ENCODE results near the gene NCKAP5.

The NCKAP5 gene

DNA sequence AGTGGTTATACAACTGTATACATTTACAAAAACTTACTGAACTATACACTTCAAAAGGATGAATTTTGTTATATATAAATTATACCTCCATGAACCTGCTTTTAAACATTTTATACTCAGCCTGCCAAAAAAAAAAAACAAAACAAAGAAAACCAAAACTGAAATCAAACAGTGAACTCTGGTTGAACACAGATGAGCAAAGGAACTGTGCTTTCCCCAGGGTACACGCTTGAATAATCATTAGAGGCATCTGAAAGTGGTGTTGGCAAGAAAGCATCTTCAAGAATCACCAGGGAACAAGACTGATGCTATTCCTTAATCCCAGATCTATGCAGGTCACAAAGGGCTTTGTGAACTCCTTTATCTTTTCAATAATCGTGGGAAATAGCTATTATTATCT lies 821.2 kb downstream of the NCKAP5 start:
- TF ChIP-seq, protein P1, sequence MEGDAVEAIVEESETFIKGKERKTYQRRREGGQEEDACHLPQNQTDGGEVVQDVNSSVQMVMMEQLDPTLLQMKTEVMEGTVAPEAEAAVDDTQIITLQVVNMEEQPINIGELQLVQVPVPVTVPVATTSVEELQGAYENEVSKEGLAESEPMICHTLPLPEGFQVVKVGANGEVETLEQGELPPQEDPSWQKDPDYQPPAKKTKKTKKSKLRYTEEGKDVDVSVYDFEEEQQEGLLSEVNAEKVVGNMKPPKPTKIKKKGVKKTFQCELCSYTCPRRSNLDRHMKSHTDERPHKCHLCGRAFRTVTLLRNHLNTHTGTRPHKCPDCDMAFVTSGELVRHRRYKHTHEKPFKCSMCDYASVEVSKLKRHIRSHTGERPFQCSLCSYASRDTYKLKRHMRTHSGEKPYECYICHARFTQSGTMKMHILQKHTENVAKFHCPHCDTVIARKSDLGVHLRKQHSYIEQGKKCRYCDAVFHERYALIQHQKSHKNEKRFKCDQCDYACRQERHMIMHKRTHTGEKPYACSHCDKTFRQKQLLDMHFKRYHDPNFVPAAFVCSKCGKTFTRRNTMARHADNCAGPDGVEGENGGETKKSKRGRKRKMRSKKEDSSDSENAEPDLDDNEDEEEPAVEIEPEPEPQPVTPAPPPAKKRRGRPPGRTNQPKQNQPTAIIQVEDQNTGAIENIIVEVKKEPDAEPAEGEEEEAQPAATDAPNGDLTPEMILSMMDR (IDR thresholded peaks at IDR 0.05; ENCODE audit: extremely low read depth, insufficient read depth, missing control alignments), result no peak
- peak; percentile 12 for DNase-seq (ENCODE audit: low spot score)
- in situ Hi-C loops (cut with MboI; ENCODE audit: low pct_unique_long_range_greater_than_20kb, low sequenced_read_pairs, unreplicated experiment), result no loop called here

GRCh38 chr2:132741754-132742153 lies 826.5 kb downstream of the NCKAP5 start:
- TF ChIP-seq, protein P1 (IDR thresholded peaks at IDR 0.05; ENCODE audit: extremely low read depth, insufficient read depth, missing control alignments), result no peak
- DNase-seq (ENCODE audit: low spot score), result no peak
- in situ Hi-C loops (cut with MboI; ENCODE audit: low pct_unique_long_range_greater_than_20kb, low sequenced_read_pairs, unreplicated experiment), result no loop called here

DNA sequence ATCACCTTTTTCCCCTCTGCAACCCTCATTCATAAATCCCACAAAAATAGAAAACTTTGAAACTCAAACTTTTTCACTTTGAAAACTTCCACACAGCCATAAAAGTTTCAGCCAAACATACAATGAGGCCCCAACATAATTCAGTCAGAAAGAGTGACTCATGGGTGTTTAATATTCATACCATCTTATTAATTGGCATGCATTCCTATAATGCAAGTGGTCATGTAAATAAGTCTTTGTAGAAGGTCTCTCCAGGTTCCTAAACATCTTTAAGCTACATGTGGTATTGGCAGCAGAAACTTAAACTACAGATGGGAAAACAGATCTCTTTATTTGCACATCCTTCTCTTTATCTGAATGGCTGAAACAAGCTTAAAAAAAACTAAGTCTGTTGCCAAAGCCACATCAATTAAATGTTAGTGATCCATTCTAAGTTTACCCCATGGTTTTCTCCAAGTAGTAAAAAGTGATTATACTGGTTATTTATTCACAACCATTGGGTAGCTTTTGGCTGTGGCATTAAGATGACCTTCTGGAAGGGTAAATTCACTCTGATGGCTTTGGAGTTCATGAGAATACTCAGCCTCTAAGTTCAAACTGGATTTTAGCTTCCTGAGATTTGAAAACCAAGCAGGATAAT lies 828.1 kb downstream of the NCKAP5 start:
- TF ChIP-seq, protein P1 (IDR thresholded peaks at IDR 0.05; ENCODE audit: extremely low read depth, insufficient read depth, missing control alignments), result no peak
- in situ Hi-C loops (cut with MboI; ENCODE audit: low pct_unique_long_range_greater_than_20kb, low sequenced_read_pairs, unreplicated experiment), result no loop called here
- DNase-seq (ENCODE audit: low spot score), result no peak

DNA sequence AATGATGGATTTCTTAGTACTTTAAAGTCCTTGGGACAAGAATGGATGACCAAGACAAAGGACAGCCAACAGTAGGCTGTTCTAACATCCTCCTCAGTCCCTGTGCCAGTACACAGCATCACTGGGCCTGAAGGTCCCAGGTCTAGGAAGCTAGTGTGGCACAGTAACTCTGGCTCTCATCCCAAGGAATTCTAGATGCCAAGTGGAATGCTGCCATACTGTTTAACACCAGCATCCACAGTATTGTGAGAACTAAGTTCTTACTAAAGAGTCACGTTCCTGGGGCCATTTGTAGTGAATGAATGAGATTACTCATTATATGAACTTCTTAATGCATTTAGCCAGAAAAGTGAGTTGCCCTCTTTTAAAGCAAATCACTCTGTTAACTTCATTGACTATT lies 830.0 kb downstream of the NCKAP5 start:
- DNase-seq (ENCODE audit: low spot score), result no peak
- in situ Hi-C loops (cut with MboI; ENCODE audit: low pct_unique_long_range_greater_than_20kb, low sequenced_read_pairs, unreplicated experiment), result no loop called here
- TF ChIP-seq, protein P1 (IDR thresholded peaks at IDR 0.05; ENCODE audit: extremely low read depth, insufficient read depth, missing control alignments), result no peak

DNA sequence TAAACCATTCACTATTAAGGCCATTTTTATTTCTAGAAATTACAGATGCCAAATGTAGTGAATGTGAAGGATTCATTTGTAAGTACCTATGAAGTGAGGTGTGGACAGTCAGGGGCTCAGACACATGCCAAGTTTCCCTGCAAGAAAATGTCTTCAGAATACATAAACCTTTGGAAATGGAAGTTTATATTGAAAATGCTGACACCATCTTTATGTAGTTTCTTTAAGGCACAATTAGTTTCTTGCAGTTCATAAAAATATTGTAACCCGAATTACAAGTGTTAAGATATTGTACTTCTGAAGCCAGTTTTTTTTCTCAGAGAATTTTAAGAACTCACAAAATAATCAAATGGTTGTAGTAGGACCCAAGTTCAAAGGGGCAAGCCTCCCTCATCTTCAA lies 832.2 kb downstream of the NCKAP5 start:
- TF ChIP-seq, protein P1 (IDR thresholded peaks at IDR 0.05; ENCODE audit: extremely low read depth, insufficient read depth, missing control alignments), result no peak
- in situ Hi-C loops (cut with MboI; ENCODE audit: low pct_unique_long_range_greater_than_20kb, low sequenced_read_pairs, unreplicated experiment), result no loop called here
- DNase-seq (ENCODE audit: low spot score), result no peak

DNA sequence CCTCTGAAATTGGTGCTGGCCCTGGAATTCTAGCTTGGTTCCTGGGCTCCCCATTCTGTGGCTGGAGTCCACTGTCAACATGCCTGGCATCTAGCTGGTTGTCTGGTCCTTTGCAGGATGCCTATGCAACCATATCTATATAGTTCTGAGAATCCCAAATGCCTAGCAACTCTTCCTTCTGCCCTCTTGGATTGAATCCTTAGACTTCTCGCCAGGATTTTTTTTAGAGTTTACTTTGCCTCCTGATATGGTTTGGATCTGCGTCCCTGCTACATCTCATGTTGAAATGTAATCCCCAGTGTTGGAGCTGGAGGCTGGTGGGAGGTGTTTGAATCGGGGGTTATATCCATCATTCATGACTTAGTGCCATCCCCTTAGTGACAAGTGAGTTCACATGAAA lies 833.3 kb downstream of the NCKAP5 start:
- DNase-seq (ENCODE audit: low spot score), result no peak
- TF ChIP-seq, protein P1 (IDR thresholded peaks at IDR 0.05; ENCODE audit: extremely low read depth, insufficient read depth, missing control alignments), result no peak
- in situ Hi-C loops (cut with MboI; ENCODE audit: low pct_unique_long_range_greater_than_20kb, low sequenced_read_pairs, unreplicated experiment), result no loop called here
